ENCODE results near the gene SPON2. TPM values are rescaled to one million over a fixed set of nuclear protein-coding genes. Genes with fewer than 3 reads are reported as not detected.

Gene SPON2
- total and polyA plus RNA-seq, 2 of the 4 experiments (the other 2 are of a cell fraction): 21.1 to 177 TPM

DNA sequence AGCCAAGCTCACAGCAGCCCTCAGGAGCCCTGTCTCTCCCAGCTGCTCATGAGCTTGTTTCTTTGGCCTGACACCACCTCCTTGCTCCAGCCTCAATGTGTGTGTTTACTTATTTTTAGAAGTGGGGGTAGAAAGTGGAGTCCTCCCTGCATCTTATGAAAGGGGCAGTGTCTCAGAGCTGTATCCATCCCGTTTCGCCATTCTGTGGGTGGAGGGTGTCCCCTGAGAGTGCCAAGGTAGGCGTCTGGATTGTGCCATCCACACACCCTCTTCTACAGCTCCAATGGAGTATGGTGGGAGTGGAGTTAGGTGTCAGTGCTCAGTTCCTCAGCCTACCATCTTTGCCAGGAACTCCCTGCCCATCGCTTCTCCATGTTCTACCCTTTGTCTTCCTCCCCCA lies 8.3 kb downstream of the SPON2 start:
- no peak overlapping the region for H2AK5ac ChIP-seq (ENCODE audit: low read depth, low read length)
- DNase-seq (no peak), ATAC-seq (ENCODE audit: low read depth) (no peak)
- H3K23ac ChIP-seq (ENCODE audit: low read depth, low read length): no peak overlapping the region
- no peak overlapping the region for H3K4me3 ChIP-seq (ENCODE audit: insufficient read depth, low read depth, low read length)
- peaks cover 0 to 5% of the 10 kb centered on the region in 2 experiments; a peak in 1 of 4 replicates for H3K79me1 ChIP-seq (ENCODE audit: low read depth in 1 of 2, low read length in 2 of 2)
- peaks cover 4% of the 10 kb centered on the region; the same call in 1 of the 2 replicates for H3K36me3 ChIP-seq (ENCODE audit: control insufficient read depth, insufficient read depth, low read length)
- H4K91ac ChIP-seq (ENCODE audit: insufficient read depth, low read depth, low read length): no peak overlapping the region
- no peak overlapping the region for H2BK15ac ChIP-seq (ENCODE audit: low read depth, low read length)
- ChIA-PET POLR2A (ENCODE audit: unreplicated experiment) (no interaction called here), CTCF (no interaction called here)
- no peak overlapping the region for H2BK120ac ChIP-seq (ENCODE audit: low read depth, low read length)
- peaks cover 8% of the 10 kb centered on the region; the same call in 1 of the 2 replicates for H3K4me1 ChIP-seq (ENCODE audit: control insufficient read depth, insufficient read depth, low read length)
- no peak overlapping the region for H2AK9ac ChIP-seq (replicated peaks; ENCODE audit: low read depth, low read length, poor library complexity)
- no peak for TF ChIP-seq MAZ (IDR thresholded peaks at IDR 0.05; ENCODE audit: borderline replicate concordance, low read depth, low read length)
- TF ChIP-seq RCOR1 (IDR thresholded peaks at IDR 0.05; ENCODE audit: insufficient replicate concordance, low read length): no peak
- no peak for TF ChIP-seq POLR2A (IDR thresholded peaks at IDR 0.05; ENCODE audit: low read depth, low read length)
- TF ChIP-seq RFX5 (IDR thresholded peaks at IDR 0.05; ENCODE audit: low read depth, low read length): no peak
- no peak for TF ChIP-seq CHD1 (IDR thresholded peaks at IDR 0.05; ENCODE audit: low read depth, low read length)
- TF ChIP-seq MAFK (IDR thresholded peaks at IDR 0.05; ENCODE audit: low read depth, low read length): no peak
- TF ChIP-seq, protein P1, sequence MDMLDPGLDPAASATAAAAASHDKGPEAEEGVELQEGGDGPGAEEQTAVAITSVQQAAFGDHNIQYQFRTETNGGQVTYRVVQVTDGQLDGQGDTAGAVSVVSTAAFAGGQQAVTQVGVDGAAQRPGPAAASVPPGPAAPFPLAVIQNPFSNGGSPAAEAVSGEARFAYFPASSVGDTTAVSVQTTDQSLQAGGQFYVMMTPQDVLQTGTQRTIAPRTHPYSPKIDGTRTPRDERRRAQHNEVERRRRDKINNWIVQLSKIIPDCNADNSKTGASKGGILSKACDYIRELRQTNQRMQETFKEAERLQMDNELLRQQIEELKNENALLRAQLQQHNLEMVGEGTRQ (IDR thresholded peaks at IDR 0.05; ENCODE audit: low read depth, low read length): no peak
- TF ChIP-seq SMC3 (IDR thresholded peaks at IDR 0.05; ENCODE audit: low read depth, low read length): no peak
- TF ChIP-seq FOS (IDR thresholded peaks at IDR 0.05; ENCODE audit: low read depth, low read length): no peak
- TF ChIP-seq, protein P2, sequence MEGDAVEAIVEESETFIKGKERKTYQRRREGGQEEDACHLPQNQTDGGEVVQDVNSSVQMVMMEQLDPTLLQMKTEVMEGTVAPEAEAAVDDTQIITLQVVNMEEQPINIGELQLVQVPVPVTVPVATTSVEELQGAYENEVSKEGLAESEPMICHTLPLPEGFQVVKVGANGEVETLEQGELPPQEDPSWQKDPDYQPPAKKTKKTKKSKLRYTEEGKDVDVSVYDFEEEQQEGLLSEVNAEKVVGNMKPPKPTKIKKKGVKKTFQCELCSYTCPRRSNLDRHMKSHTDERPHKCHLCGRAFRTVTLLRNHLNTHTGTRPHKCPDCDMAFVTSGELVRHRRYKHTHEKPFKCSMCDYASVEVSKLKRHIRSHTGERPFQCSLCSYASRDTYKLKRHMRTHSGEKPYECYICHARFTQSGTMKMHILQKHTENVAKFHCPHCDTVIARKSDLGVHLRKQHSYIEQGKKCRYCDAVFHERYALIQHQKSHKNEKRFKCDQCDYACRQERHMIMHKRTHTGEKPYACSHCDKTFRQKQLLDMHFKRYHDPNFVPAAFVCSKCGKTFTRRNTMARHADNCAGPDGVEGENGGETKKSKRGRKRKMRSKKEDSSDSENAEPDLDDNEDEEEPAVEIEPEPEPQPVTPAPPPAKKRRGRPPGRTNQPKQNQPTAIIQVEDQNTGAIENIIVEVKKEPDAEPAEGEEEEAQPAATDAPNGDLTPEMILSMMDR (conservative IDR thresholded peaks at IDR 0.05; ENCODE audit: low read depth, low read length): no peak
- in situ Hi-C loops (cut with MboI; ENCODE audit: low sequenced_read_pairs) (loop anchor here (25.0 kb wide), 1 partner anchor 473 kb away; no protein-coding TSS in a partner anchor), intact Hi-C loops (cut with micrococcal nuclease) (no loop called here), dilution Hi-C loops (cut with HindIII; ENCODE audit: low sequenced_read_pairs, unreplicated experiment) (no loop called here)
- H3K18ac ChIP-seq (ENCODE audit: low read depth, low read length): no peak overlapping the region
- peaks cover 4% of the 10 kb centered on the region for H3K9me3 ChIP-seq (ENCODE audit: control insufficient read depth, insufficient read depth, low read length)
- no TSS peak for BruUV-seq (replicated peaks)
- H2AFZ ChIP-seq (replicated peaks; ENCODE audit: low read length, poor library complexity): no peak overlapping the region
- no peak overlapping the region for H3K4ac ChIP-seq (ENCODE audit: low read depth, low read length)
- H3K27me3 ChIP-seq (ENCODE audit: control insufficient read depth, insufficient read depth, low read length): peaks cover 2% of the 10 kb centered on the region; the same call in 1 of the 2 replicates
- no peaks in the 10 kb centered on the region for H4K20me1 ChIP-seq (ENCODE audit: insufficient read depth, low read length)
- no peak overlapping the region for H3K14ac ChIP-seq (replicated peaks; ENCODE audit: low read depth, low read length)
- no peak overlapping the region for H3K4me2 ChIP-seq (ENCODE audit: low read depth, low read length)
- no peak overlapping the region for H3K56ac ChIP-seq (ENCODE audit: extremely low read depth, insufficient read depth, low read length)
- no peak overlapping the region for H2BK5ac ChIP-seq (ENCODE audit: low read depth, low read length, poor library complexity, severe bottlenecking)
- no peak overlapping the region for H4K5ac ChIP-seq (ENCODE audit: low read depth, low read length)
- no peak overlapping the region for H3K27ac ChIP-seq (ENCODE audit: insufficient read depth, low read length)
- H3K9ac ChIP-seq (ENCODE audit: low read depth, low read length): no peak overlapping the region
- no CpG with 5 or more reads among the region's 4 CpGs for WGBS, 2 experiments (ENCODE audit: extremely low coverage in 2 of 2, insufficient read length in 1 of 2)
- H2BK20ac ChIP-seq (ENCODE audit: low read depth, low read length): no peak overlapping the region
- H4K8ac ChIP-seq (ENCODE audit: low read depth in 2 of 2, low read length in 2 of 2): no peak overlapping the region
- H3K9me1 ChIP-seq (ENCODE audit: insufficient read depth, low read length): no peaks in the 10 kb centered on the region

Data from IMR-90 (cell line).